Superior temporal gyrus (tissue), 1 donor: ENCODE results near the gene KCNH2.
"Not testable (repeated sequence)": the region's sequence is repeated elsewhere in the genome, so short reads cannot be mapped to it uniquely, and the experiment has no call there.

Experiments
- DNase-seq: peaks from one replicate; pipeline ENCODE4 v3.0.0-alpha.2; 2016; ENCODE audit errors: extremely low spot score

Gene KCNH2

DNA sequence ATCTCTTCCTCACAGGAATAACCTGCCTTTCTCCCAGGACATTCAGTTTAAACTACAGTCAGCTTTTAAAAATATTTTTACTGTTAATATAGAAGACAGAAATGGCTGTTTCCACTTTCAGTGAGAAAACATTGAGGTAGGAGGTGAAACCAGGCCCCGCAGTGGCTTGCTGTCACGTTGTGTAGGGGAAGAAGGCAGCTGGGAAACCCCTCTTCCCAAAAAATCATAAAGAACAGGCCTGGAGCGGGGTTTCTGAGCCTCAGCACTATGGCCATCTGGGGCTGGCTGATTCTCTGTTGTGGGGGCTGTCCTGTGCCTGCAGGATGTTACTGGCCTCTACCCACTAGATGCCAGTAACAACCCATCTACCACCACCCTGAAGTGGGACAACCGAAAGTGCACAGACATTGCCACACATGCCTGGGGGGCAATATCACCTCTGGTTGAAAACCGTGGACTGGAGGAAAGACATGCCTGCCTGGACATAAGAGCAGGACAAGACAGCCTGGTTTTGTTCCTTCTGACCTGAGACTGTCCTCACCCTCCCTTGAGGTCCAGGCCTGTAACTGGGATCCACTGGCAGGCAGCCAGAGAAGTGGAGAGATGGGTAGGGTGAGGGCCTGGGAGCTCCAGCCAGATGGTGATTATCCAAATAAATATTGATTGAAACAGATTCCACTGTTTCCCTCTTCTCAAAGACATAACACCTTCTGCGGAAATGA, 43.9 kb downstream of the KCNH2 start:
- DNase-seq: no peak

GRCh38 chr7:150931199-150931869, 46.8 kb downstream of the KCNH2 start:
- no peak for DNase-seq

DNA sequence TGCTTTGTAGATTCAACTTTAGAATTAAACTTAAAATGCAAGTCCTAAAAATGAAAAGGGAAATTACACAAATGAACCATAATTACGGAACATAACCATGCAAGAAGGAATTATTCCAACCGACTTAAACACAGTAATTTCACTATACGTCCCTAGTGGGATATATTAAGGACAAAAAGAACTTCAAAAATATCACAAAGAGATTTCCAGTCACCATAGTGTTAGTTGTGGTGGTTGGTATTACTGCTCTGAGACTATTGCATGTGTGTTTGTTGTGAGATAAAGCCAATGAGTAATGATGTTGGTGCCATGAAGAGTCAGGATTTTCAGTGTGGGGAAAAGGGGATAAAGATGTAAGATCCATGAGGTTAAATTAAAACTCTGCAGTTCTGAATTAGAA, 49.6 kb downstream of the KCNH2 start:
- DNase-seq: no peak

GRCh38 chr7:150927956-150928344, 50.2 kb downstream of the KCNH2 start:
- DNase-seq: no peak

DNA sequence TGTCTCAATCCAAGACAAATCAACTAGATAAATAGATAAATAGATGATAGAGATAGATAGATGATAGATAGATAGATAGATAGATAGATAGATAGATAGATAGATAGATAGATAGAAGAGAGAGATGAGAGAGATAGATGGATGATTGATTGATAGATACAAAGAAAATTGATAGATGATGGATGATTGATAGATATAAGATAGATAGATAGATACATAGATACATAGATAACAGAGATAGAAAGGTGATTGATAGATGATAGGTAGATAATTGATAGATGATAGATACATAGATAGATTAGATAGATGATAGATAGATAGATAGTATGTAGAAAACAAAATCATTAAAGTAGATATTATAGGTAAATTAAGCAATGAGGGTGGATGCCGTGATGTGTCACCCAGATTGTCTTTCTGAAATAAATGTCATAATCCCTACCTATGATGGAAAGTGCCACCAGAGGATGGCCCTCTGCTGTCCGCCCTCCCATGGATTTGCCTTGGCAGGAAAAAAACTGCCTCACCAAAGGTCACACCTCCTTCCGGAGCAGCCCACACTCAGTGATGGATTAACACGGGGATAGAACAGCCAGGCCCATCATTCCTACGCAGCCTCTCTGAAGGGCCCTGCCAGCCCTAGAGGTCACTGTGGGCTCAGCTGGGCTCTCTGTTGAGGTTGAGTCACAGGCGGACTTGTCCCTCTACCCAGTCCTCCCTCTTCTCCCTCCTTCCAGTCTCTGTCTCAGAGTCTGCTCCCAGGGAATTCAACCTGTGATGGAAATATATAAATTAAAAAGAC, 50.8 kb downstream of the KCNH2 start:
- DNase-seq: no peak

DNA sequence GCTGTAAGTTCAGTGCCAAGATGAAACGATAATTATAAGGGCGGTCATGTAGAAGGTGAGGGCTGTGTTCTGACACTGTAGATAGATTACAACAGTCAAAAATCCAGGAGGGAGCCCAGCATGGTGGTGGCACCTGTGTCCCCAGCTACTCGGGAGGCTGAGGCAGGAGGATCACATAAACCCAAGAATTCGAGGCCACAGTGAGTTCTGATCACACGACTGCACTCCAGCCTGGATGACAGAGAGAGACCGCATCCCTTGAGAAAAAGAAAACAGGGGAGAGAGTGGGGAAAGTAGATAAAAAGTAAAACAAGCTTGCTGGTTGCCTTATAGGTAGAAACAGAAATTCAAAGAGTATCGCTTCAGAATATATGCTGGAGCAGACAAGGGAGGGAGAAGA, 52.1 kb downstream of the KCNH2 start:
- no peak for DNase-seq

DNA sequence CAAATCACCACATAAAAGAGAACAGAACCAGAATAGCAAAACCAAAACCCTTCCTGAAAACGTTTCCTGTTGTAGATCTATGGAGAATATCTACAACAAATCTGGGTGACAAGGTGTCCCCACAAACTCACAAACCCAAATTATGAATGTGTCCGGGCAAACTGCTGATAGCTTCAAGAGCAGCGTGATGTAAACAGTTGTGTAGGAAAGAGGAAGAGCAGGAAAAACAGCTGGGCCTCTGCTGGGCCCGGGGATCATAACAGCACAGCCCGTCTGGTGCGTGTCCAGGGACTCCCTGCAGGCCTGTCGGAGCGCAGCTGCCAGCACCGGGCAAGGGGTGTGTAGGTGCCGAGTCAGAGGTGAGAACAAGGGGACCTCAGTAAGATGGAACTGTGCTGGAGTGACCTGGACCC, 53.7 kb downstream of the KCNH2 start:
- DNase-seq: no peak

DNA sequence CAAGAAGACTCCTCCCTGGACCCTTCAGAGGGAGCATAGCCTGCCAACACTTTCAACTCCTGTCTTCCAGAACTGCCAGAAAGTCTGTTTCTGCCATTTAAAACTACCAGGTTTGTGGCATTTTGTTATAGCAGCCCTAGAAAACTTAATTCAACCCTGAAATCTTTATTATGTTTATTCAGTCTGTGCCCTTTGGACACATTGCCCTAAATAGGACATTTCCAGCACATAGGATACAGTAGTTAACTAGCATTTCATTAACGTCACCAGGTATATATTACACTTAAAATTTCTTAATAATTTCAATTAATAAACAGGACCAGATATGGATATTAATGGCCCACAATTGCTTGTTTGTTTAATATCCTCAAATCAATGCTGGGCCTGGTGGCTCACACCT, 54.3 kb downstream of the KCNH2 start:
- no peak for DNase-seq

GRCh38 chr7:150923196-150923595, 54.9 kb downstream of the KCNH2 start:
- no peak for DNase-seq

GRCh38 chr7:150919160-150919559, 59.0 kb downstream of the KCNH2 start:
- no peak for DNase-seq

- no peak for DNase-seq
Measured at GRCh38 chr7:150918378-150918777, 59.7 kb downstream of the KCNH2 start.

DNA sequence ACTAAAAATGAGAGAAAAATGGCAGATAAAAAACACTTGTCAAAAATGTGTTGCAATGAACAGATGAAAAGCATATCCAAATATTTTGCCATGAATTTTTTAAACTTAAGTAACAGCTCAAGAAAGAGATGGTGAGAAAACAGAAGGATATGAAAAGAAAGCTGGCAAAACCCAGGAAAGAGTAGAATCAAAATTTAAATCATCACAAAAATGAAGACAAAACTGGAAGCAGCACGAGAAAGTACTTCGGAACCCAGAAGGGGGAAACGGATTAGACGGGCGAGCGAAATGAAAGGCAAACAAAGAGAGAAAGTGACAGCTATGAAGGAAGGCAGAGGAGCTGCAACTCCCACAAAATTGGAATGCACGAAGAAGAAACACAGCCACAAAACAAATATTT, 60.2 kb downstream of the KCNH2 start:
- DNase-seq: no peak

GRCh38 chr7:150916670-150917069, 61.5 kb downstream of the KCNH2 start:
- no peak for DNase-seq

DNA sequence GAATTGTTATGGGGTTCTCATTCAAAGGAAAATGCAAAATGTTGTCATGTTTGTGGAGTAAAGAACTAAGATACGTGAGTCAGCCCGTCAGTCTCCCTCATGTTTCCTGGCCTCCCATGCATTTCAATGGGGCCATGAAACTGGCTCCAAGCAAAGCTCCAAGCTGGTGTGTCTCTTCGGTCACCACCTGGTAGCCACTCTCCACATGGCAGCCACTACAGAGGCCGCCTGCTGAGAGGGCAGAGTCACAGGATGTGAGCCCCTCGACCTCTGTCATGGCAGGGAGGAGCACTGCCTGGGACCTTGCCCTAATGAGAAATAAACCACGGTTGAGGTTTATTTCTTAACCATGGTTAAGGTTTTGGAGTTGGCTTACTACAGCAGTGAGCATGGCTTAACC, 63.2 kb downstream of the KCNH2 start:
- no peak for DNase-seq

- DNase-seq: no peak
Measured at GRCh38 chr7:150914196-150914595, 63.9 kb downstream of the KCNH2 start.

GRCh38 chr7:150912427-150912826, 65.7 kb downstream of the KCNH2 start:
- DNase-seq: no peak

GRCh38 chr7:150911590-150912267, 66.4 kb downstream of the KCNH2 start:
- no peak for DNase-seq

DNA sequence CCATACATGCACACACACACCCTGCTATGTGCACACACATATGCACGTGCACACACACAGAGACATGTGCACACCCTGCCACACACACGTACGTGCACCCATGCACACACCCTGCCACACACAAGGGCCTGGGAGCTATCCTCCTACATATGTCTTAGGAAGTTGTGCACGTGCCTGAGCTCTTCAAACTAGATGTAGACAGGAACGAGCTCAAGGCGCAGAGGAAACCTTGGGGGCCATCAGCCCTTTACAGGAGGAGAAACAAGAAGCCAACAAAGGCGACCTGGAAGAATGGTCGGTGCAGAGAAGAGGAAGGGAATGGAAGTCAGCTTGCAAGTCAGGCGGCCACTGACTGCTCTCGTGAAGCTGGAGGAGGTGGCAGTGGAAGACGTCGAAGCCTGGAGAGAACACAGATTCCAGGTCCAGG, 67.1 kb downstream of the KCNH2 start:
- DNase-seq: no peak

DNA sequence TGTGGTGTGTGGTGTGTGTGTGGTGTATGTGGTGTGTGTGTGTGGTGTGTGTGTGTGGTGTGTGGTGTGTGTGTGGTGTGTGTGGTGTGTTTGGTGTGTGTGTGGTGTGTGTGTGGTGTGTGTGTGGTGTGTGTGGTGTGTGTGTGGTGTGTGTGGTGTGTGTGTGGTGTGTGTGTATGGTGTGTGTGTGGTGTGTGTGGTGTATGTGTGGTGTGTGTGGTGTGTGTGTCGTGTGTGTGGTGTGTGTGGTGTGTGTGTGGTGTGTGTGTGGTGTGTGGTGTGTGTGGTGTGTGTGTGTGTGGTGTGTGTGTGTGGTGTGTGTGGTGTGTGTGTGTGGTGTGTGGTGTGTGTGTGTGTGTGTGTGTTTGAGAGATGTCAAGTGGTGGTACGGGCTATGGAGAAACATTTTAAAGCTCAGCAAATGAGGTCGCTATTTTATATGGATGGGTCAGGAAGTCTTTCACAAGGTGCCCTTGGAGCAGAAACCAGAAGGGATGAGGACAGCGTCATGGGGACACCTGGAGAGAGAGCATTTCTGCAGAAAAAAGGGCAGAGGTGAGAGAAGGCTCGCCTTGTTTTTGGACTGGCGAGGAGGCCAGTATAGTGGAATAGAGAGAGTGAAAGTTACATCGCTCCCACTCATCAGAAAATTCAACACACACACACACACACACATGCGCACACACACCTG, 67.7 kb downstream of the KCNH2 start:
- not testable (repeated sequence) for DNase-seq

- DNase-seq: no peak
Measured at GRCh38 chr7:150909200-150909995, 68.7 kb downstream of the KCNH2 start.

DNA sequence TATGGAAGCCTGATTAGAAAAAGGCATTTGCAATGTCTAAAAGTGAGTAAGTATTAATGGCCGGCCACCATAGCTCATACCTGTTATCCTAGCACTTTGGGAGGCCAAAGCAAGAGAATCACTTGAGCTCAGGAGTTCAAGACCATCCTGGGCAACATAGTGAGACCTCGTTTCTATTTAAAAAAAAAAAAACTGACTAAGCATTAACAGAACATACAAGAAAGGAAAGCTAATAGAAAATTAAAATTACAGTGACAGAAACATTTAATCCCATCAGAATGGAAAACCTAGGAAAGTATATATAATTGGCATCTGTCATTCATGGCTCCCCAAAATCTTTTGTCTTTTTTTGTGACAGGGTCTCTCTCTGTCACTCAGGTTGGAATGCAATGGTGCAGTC, 69.9 kb downstream of the KCNH2 start:
- no peak for DNase-seq
